HG03460 (cell line): Measurements from ENCODE around the gene DPPA4.
"Not testable (repeated sequence)": the region's sequence is repeated elsewhere in the genome, so short reads cannot be mapped to it uniquely, and the experiment has no call there.

Experiments used
- ATAC-seq: cut with Tn5 transposase; IDR thresholded peaks from one replicate; pipeline ENCODE4 v1.9.1; 2021; ENCODE audit not compliant: unreplicated experiment

Gene DPPA4

GRCh38 chr3:109337393-109337792, at the start of gene DPPA4:
DPPA4 (minus strand) TSS chr3:109337546; CDS start chr3:109337517, 29 bp downstream.
- no peak for ATAC-seq

- no peak for ATAC-seq
These were observed 48.3 kb upstream of the DPPA4 start for GRCh38 chr3:109385442-109386318.

GRCh38 chr3:109384164-109384563, 46.8 kb upstream of the DPPA4 start:
- ATAC-seq, result no peak

GRCh38 chr3:109382588-109382987, 45.2 kb upstream of the DPPA4 start:
- no peak for ATAC-seq

GRCh38 chr3:109375975-109376374, 38.6 kb upstream of the DPPA4 start:
- no peak for ATAC-seq

GRCh38 chr3:109374434-109374833, 37.1 kb upstream of the DPPA4 start:
- ATAC-seq, result not testable (repeated sequence)

- ATAC-seq, result no peak
These were observed 36.6 kb upstream of the DPPA4 start for GRCh38 chr3:109373933-109374332.

GRCh38 chr3:109372639-109373038, 35.3 kb upstream of the DPPA4 start:
- ATAC-seq, result no peak

- ATAC-seq, result no peak
These were observed 32.2 kb upstream of the DPPA4 start for GRCh38 chr3:109369510-109369909.

- ATAC-seq, result no peak
These were observed 26.7 kb upstream of the DPPA4 start for GRCh38 chr3:109364088-109364487.

GRCh38 chr3:109363634-109364033, 26.3 kb upstream of the DPPA4 start:
- no peak for ATAC-seq

GRCh38 chr3:109362823-109363222, 25.5 kb upstream of the DPPA4 start:
- no peak for ATAC-seq

- ATAC-seq, result not testable (repeated sequence)
These were observed 21.5 kb upstream of the DPPA4 start for GRCh38 chr3:109358809-109359208.

- ATAC-seq, result no peak
These were observed 19.3 kb upstream of the DPPA4 start for GRCh38 chr3:109356442-109357155.

GRCh38 chr3:109355625-109356441, 18.5 kb upstream of the DPPA4 start:
- ATAC-seq, result no peak

- no peak for ATAC-seq
These were observed 15.7 kb upstream of the DPPA4 start for GRCh38 chr3:109353057-109353456.

GRCh38 chr3:109351231-109351630, 13.9 kb upstream of the DPPA4 start:
- no peak for ATAC-seq

GRCh38 chr3:109346770-109347295, 9.5 kb upstream of the DPPA4 start:
- no peak for ATAC-seq

GRCh38 chr3:109346099-109346498, 8.8 kb upstream of the DPPA4 start:
- no peak for ATAC-seq

- no peak for ATAC-seq
These were observed 2.6 kb upstream of the DPPA4 start for GRCh38 chr3:109339714-109340648.
